ENCODE results near the gene MYO15B. TPM values are rescaled to one million over a fixed set of nuclear protein-coding genes. Genes with fewer than 3 reads are reported as not detected.
A peak's percentile ranks its signal among the peaks of the same experiment; 100 is the strongest.

Gene MYO15B
- total and polyA plus RNA-seq, 2 of the 13 experiments (the other 11 are each of a cell fraction or from before 2014, with no cell fraction given) = 2.8 to 8.1 TPM

GRCh38 chr17:75631353-75631752 lies 43.8 kb downstream of the MYO15B start:
- intact Hi-C loops (cut with micrococcal nuclease; ENCODE audit: unreplicated experiment) = no loop called here

GRCh38 chr17:75632428-75632827 lies 44.8 kb downstream of the MYO15B start:
- Histone ChIP-seq H3K27me3 (ENCODE audit: control insufficient read depth in 1 of 2, insufficient read depth in 2 of 2, low read length in 2 of 2) (no peaks in the 10 kb centered on the region), H3K27ac (ENCODE audit: extremely low read length, insufficient read depth, low read length) (no peak overlapping the region), H3K36me3 (replicated peaks in 1 of 2; ENCODE audit: control insufficient read depth in 1 of 2, insufficient read depth in 2 of 2, low read length in 2 of 2) (peaks cover 20 to 24% of the 10 kb centered on the region in 2 experiments; a peak in 4 of 5 replicates), H4K20me1 (ENCODE audit: insufficient read depth, low read length) (peaks cover 4% of the 10 kb centered on the region; the same call in 1 of the 2 replicates), H3K79me2 (ENCODE audit: insufficient read depth, low read length) (no peaks in the 10 kb centered on the region), H2AFZ (ENCODE audit: low read length) (no peak overlapping the region), H3K9me3 (ENCODE audit: low read length) (no peaks in the 10 kb centered on the region), H3K4me2 (ENCODE audit: low read depth, low read length) (no peak overlapping the region), H3K4me3 (replicated peaks in 1 of 3; ENCODE audit: insufficient read depth in 1 of 3, low read depth in 2 of 3, low read length in 3 of 3) (no peak overlapping the region), H3K4me1 (ENCODE audit: insufficient read depth, low read length) (peaks cover 19% of the 10 kb centered on the region), H3K9ac (ENCODE audit: insufficient read depth, low read depth, low read length) (no peak overlapping the region)
- no peak for FAIRE-seq
- WGBS (ENCODE audit: low lambda C conversion rate) = 88% methylated on average over 11 of the region's 12 CpGs
- intact Hi-C loops (cut with micrococcal nuclease; ENCODE audit: unreplicated experiment) = no loop called here
- no peak for DNase-seq (ENCODE audit: low spot score)
- POLR2A ChIA-PET = interaction anchor here (0.6 to 2.1 kb wide), 13 partner anchors 10 to 148 kb away, joined by 3 to 28 read pairs (median 8); partner anchors contain the start of genes RECQL5 and SAP30BP
- TF ChIP-seq ZNF232 (CRISPR knock-in tag; IDR thresholded peaks at IDR 0.05; ENCODE audit: borderline replicate concordance) (0 out of 2 replicates have a peak, but pooled peaks have one; percentile 9), NR0B2 (CRISPR knock-in tag; IDR thresholded peaks at IDR 0.05) (no peak), MYNN (CRISPR knock-in tag; IDR thresholded peaks at IDR 0.05; ENCODE audit: low read depth) (no peak), HNF1B (CRISPR knock-in tag; IDR thresholded peaks at IDR 0.05) (no peak), E2F5 (CRISPR knock-in tag; conservative IDR thresholded peaks at IDR 0.05) (no peak), CSRNP1 (CRISPR knock-in tag; IDR thresholded peaks at IDR 0.05) (no peak), GMEB2 (CRISPR knock-in tag; IDR thresholded peaks at IDR 0.05; ENCODE audit: low read depth) (no peak), ATRX (CRISPR knock-in tag; IDR thresholded peaks at IDR 0.05; ENCODE audit: borderline replicate concordance) (no peak)
- BruUV-seq (replicated peaks) = no TSS peak
- ATAC-seq = no peak
- CTCF ChIA-PET (ENCODE audit: low intra/inter-chr PET ratio, low total read pairs) = interaction anchor here (1.2 to 5.1 kb wide), 4 partner anchors 21 to 116 kb away, joined by 4 to 102 read pairs (median 16); no protein-coding TSS in a partner anchor
- in situ Hi-C loops (cut with HindIII; ENCODE audit: extremely low pct_ligation_motif_present, low pct_unique_long_range_greater_than_20kb) = no loop called here

More at GRCh38 chr17:75631353-75631752, 43.8 kb downstream of the MYO15B start:
- no peak for FAIRE-seq
- ChIA-PET CTCF (ENCODE audit: low intra/inter-chr PET ratio, low total read pairs) (interaction anchor here (5.1 kb wide), 1 partner anchor 117 kb away, joined by 102 read pairs; no protein-coding TSS in a partner anchor), POLR2A (no interaction called here)
- WGBS (ENCODE audit: low lambda C conversion rate) = 97% methylated on average over 12 of the region's 27 CpGs
- Histone ChIP-seq H3K4me1 (ENCODE audit: insufficient read depth, low read length) (peaks cover 19% of the 10 kb centered on the region), H3K9ac (ENCODE audit: insufficient read depth, low read depth, low read length) (no peak overlapping the region), H3K27ac (ENCODE audit: extremely low read length, insufficient read depth, low read length) (no peak overlapping the region), H3K27me3 (ENCODE audit: control insufficient read depth in 1 of 2, insufficient read depth in 2 of 2, low read length in 2 of 2) (no peaks in the 10 kb centered on the region), H4K20me1 (ENCODE audit: insufficient read depth, low read length) (peaks cover 4% of the 10 kb centered on the region; the same call in 1 of the 2 replicates), H2AFZ (ENCODE audit: low read length) (no peak overlapping the region), H3K79me2 (ENCODE audit: insufficient read depth, low read length) (no peaks in the 10 kb centered on the region), H3K9me3 (ENCODE audit: low read length) (no peaks in the 10 kb centered on the region), H3K4me3 (replicated peaks in 1 of 3; ENCODE audit: insufficient read depth in 1 of 3, low read depth in 2 of 3, low read length in 3 of 3) (no peak overlapping the region), H3K4me2 (ENCODE audit: low read depth, low read length) (no peak overlapping the region), H3K36me3 (replicated peaks in 1 of 2; ENCODE audit: control insufficient read depth in 1 of 2, insufficient read depth in 2 of 2, low read length in 2 of 2) (peaks cover 19 to 24% of the 10 kb centered on the region in 2 experiments; a peak in 4 of 5 replicates)
- BruUV-seq (replicated peaks) = no TSS peak
- in situ Hi-C loops (cut with HindIII; ENCODE audit: extremely low pct_ligation_motif_present, low pct_unique_long_range_greater_than_20kb) = no loop called here
- ATAC-seq = no peak
- TF ChIP-seq AGO2 (optimal IDR thresholded peaks at IDR 0.05; ENCODE audit: low read depth, low read length) = peak; percentile 51
- no peak for TF ChIP-seq ZNF564 (CRISPR knock-in tag; IDR thresholded peaks at IDR 0.05)
- DNase-seq (ENCODE audit: low spot score) = no peak

Data from HepG2 (cell line).